HG02610 (cell line): Measurements from ENCODE around the gene FOXN4.

ENCODE experiments used
- ATAC-seq: cut with Tn5 transposase; IDR thresholded peaks from one replicate; pipeline ENCODE4 v1.9.1; 2021; ENCODE audit warnings: mild to moderate bottlenecking, moderate library complexity; ENCODE audit not compliant: unreplicated experiment

FOXN4 gene

DNA sequence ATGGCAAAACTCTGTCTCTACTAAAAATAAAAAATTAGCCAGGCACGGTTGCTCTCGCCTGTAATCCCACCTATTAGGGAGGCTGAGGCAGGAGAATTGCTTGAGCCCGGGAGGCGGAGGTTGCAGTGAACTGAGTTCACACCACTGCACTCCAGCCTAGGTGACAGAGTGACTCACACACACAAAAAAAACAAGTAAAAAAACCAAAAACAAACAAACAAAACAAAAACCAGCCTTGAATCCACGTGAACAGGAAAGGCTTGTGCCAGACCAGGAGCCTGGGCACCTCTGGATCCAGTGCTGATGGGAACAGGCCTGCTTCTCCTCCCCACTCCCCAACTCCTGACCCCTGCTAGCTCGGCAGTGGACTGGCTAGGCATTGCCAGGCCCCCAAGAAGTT is 3.5 kb downstream of the FOXN4 start:
- no peak for ATAC-seq

DNA sequence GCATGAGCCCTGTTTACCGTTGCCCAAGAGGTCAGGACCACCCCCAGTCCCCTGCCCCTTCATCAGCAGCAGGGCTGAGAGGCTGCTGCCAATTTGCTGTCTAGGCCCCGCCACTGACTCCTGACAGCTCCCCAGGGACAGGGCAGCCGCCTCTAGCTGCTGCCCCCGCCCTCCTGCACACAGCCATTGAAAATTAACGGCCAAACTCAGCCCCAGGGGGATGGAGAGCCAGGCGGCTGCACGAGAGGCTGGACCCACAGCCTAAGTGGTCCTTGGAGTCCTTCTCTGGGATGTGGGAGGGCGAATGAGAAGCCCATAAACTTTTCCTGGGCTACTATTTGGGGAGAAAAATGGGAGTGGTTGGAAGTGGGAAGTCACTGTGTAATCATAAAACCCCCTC is 4.6 kb downstream of the FOXN4 start:
- ATAC-seq, result no peak

DNA sequence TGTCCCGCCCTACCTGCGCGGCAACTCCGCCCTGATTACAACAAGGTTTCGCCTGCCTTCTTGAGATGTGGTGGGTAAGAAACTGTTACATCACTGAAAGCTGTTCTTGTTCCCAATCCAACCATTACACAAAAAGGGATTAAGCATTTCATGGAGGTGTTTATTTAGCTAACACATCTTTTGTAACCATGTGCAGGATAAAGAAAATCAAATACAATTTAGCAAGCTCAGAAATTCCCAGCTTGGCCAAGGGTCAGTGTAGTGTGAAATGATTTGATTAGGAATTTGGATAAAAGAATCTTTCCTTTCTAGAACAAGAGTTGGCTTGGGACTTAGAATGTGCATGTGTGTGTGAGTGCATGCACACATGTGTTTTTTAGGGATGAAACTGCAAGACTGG is 6.3 kb downstream of the FOXN4 start:
- ATAC-seq, result no peak

DNA sequence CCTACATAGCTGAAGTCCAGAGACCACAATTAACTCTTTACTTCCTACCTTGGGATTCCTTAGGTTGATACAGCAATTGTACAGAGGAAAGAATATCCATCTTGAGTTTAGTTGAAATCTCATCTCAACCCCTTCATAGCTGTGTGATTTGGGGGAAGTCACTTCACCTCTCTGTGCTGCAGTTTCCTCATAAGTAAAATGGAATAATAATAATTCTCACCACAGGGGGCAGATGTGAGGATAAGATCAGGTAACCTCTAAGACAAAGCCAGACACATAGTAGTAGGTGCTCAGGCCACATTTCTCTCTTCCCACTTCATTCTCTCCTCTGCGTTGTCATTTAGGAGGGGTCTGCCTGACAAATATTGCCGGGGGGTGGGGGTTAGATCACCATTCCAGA is 6.7 kb downstream of the FOXN4 start:
- ATAC-seq, result no peak

DNA sequence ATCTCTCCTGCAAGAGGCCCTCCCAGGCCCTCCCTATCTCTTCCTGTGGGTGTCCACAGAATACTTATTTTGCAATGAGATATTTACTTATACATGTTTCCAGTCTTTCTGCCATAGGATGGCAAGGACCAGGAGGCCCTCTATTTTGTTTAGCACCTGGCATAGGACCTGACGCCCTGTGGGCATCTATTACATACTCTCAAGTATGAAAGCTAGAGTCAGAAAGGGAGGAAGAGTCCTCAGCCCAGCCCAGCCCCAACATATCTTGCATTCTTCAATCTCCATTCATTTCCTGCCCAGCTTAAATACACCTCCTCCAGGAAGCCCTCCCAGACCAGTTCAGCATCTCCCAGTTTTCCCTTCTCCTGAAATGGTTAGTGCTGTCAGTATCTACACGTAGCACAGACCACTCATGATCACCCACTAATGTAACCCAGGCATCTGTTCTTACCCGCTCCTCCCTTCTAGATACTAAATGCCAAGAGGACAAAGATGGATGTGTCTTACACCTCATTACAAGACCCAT is 7.4 kb downstream of the FOXN4 start:
- ATAC-seq, result no peak

DNA sequence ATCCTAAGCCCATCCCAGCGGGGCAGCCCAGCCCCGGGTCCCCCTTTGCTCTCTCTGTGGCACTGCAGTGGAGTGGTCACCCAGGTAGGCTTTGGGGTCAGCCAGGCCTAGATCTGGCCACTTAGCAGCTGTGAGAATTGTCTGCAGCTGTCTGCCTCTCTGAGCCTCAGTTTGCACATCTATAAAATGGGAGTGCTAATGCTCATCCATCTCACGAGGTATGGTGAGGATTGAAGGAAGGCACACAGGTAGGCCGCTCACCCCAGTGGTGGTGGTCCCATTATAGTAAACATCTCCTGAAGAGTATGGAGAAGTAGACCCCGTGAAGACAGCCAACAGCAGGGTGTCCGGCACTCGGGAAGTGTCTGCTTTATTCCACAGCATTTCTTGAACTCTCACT is 9.2 kb downstream of the FOXN4 start:
- no peak for ATAC-seq

DNA sequence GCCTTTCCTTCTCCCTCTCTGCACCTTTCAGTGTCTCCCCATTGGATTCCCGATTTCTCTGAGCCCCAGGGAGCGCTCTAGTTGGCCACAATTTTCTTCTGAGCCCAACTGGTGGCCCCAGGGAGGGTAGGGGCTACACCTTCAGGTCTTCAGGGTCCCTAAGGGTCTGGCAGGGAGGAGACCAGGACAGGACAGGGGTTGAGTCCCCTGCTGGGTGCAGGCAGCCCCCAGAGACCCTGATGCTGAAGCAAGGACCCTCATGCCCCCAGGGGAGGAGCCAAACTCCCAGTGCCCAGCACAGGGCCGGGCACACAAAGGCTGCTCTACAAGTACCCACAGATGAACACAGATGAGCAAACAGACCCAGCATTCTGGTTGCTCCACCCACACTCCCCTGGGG is 12.7 kb downstream of the FOXN4 start:
- no peak for ATAC-seq

DNA sequence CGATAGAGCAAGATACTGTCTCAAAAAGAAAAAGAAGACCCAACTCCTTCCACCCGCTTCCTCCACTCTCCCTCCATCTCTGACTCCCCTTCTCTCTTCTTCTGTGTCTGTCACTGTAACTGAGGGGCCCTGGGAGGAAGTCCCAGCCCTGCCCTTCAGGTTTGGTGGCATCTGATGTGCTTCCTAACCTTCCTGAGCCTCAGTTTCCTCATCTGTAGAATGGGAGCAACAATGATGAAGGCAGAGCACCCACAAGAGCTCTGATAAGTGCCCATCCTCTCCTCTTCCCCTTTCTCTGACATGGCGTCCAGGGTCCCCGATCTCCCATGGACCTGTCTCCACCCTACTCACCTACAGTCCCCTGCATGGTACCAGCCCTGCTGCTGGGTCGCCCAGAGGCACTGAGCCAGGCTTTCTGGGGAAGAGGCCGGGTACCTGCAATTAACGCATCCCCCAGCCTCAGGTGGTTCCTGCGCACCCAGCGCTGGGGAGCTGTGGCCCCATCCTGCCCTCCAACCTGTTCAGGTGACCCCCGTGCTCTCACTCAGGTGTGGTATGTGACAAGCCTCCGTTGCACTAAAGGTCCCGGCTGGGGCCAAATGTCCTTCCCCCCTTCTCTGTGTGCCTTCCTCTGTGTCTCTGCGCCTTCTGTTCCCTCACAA is 13.2 kb downstream of the FOXN4 start:
- no peak for ATAC-seq

DNA sequence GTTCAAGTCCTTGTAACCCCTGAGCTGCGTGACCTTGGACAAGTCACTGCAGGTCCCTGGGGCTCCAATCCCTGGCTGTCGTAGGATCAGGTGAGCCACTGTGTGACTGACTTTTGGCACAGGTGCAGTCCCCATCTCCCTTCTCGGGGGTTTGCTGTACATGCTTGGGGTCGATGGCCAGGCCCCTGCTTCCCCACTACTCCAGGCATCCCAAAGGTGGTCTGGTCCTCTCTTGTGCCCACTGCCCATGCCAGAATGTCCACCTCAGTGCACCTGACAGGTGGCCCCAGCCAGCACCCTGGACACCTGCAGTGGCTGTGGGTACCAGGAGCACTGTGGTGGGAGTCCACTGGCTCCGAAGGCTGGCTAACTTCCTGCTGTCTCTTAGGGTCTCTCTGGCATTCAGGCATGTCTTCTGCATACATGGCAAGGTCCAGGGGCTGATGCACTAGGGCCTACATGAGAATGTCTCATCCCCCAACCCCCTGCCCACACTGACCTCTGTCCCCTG is 14.7 kb downstream of the FOXN4 start:
- ATAC-seq, result no peak

DNA sequence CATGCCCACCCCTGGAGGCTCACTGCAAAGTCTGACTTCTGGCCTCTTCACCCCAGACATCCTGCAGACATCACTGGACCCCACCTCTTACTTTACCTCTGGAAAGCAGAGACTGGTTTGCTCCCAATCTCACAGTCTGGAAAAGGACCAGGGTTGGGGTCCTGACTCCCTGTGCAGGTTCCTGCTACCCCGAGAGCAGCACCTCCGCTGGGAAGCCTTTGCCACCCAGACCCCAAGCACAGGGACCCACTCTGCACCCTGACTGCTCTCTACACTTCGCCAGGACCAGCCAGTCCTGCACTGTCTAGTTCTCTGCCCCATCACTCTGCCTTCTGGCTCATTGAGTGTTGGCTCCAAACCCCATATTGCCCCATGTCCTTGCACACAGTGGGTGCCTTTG is 16.0 kb downstream of the FOXN4 start:
- no peak for ATAC-seq

DNA sequence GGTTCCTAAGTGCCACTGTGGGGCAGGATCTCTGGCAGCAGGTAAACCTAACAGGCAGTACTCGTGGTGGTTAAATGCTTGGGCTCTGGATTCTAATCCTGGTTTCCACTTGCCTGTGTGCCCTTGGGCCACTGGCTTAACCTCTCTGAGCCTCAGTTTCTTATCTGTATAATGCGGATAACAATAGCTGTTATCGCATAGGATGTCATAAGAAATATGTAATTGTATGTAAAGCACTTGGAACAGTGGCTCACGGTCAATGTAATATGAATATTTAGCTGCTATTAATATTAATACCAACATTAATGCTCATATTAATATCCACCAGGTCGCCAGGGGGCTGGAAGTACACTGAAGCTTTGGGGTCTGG is 16.8 kb downstream of the FOXN4 start:
- no peak for ATAC-seq

DNA sequence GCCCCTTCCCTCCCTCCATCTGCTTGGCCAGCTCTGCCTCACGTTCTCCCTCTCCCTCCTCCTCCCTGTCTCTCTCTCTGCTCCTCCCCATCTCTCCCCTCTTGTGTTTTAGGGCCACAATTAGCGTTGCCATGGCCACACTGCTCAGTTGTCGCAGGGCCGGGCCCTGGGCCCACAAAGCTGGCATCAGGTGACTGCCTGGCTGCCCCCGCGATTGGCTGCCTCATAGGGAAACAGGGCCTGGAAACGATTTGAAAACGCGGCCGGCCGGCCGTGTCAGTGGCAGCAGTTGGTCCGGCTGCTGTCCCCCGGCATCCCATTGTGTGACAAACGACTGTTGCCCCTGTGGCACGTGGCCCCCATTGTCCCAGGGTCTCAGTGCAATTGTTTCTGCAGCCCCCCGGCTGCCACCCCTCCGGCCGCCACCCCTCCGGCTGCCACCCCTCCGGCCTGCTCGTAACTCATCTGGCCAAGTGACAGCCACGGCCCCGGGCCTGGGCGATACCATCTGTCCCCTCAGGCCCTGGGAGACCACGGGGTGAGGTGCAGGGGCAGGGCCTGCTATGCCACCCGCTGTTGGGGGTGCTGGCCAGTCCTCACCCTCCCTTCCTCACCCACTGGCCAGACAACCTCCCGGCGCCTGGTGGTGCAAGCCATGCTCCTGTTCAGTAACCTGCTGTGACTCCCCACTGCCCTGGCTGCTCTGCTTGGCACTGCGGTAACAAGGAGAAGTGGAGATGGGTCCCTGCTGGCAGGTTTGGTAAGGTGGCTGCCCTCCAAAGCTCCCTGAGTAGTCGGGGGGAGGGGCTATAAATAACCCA is 17.4 kb downstream of the FOXN4 start:
- no peak for ATAC-seq

DNA sequence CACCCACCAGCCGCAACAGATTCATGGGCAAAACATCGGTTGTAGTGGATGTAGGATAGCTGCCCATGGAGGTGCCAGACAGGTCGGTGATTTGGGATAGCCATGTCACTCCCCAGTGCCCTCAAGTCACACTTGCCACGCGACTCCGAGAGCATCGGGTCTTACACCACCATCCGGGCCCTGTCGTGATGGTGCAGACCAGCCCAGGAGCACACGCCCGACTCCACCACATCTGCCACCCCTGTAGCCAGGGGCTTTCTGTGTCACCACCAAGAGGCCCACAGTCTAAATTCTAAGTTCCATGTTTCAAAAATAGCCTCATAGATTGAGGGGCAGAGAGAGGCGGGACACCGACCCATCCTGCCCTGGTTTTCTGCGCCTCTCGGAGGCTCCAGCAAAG is 18.0 kb downstream of the FOXN4 start:
- no peak for ATAC-seq

DNA sequence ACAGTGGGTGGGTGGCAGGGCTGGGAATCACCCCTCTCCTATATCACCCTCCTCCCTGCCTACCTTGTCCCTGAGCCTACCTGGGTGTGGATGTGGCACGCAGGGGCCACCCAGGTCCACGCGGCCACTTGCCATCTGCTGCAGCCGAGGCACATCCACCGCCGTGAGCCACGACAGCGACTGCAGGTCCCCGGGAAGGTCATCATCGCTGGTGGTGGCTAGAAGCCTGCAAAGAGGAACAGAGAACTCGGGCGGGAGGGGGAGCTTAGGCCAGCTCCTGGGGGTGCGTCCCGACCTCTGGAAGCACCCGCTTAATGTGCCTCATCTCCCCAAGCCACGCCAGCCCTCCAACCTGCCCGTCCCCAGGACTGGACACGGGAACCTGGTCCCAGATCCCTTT is 19.0 kb downstream of the FOXN4 start:
- ATAC-seq, result no peak

DNA sequence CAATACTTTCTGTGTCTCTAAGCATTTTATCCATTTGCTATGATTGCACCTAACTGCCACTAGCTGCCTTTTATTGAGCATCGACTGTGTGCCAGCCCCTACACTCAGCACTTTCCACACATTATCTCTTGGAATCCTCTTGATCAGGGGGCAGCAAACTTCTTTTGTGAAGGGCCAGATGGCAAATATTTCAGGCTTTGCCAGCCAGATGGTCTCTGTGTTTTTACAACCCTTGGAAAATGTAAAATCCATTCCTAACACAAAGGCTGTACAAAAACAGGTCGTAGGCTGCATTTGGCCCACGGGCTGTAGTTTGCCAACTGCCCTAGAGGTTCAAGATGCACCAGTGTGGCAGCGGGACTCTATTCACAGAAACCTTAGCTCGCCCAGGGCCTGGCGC is 19.5 kb downstream of the FOXN4 start:
- no peak for ATAC-seq

DNA sequence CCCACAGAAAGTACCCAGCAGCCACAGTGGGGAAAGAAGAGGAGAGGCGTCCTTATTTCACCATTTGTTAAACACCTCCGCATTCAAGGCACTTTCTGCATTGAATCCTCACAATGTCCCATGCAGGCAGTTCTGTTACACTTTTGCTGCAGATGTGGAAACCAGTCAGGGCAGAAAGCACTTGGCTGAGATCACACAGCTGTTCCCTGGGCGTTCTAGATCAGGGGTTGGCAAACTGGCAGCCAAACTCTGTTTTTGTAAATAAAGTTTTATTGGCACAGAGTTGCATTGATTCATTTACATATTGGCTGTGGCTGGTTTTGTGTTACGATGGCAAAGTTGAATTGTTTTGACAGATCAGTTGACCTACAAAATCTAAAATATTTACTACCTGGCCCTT is 20.1 kb downstream of the FOXN4 start:
- ATAC-seq, result no peak

DNA sequence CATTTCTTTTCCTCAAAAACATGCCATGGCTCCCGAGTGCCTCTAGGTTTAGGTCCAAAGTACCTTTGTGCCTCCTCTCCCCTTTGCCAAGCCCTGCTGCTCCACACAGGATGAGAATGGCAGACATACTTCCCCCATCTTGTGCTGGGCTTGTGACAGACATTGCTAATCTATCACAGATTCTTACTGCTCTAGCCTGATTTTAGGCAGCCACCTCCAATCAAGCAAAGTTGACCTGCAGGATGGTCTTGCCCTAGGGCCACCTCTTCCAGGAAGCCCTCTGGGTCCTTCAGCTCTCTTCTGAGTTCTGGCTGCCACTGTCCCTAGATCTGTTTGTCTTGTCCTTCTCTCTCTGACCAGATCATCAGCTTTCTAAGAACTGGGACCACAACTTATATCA is 20.5 kb downstream of the FOXN4 start:
- no peak for ATAC-seq

DNA sequence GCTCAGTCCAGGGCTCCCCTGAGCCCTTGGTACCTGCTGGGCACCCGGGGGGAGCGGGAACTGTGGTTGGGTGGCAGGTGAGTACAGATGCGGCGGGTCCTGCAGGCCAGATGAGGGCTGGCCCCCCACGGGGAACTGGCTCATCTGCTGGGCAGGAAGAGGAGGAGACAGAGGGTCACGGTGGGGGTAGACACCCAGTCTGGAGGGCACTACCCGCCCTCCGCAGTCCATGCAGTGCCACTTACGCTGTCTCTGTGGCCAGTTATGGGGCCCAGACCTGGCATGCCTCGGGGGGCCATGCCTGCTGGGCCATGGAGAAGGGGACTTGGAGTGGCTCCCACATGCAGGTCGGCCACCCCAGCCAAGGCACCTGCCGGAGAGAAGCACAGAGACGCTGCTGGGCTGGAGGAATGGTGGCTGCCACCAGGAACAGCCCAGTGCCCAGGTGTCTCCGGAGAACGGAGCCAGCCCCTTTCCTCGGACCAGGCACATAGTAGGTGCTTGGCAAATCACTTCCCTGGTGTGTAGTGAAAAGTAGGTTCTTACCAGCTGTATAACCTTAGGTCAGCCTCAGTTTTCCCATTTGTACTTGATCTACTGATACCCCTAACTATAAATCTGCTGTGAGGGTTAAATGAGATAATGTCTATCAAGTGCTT is 21.1 kb downstream of the FOXN4 start:
- no peak for ATAC-seq

DNA sequence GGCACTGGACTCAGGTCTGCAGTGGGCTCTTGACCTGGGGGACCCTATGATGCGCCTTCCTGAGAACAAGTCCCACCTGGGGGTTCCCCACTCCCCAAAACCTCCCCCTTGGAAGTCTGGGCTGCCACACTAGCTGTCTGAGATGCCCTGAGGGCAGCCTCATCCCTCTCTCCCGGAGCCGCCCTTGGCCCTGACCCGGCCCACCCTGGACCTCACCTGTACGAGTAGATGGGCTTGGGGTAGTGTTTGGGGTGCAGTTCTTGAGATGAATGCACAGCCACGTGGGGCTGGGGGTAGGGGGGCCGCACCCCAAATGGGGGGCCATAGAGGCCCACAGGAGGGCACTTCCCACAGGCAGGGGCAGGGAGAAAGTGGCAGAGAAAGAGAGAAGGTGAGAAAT is 21.9 kb downstream of the FOXN4 start:
- no peak for ATAC-seq

DNA sequence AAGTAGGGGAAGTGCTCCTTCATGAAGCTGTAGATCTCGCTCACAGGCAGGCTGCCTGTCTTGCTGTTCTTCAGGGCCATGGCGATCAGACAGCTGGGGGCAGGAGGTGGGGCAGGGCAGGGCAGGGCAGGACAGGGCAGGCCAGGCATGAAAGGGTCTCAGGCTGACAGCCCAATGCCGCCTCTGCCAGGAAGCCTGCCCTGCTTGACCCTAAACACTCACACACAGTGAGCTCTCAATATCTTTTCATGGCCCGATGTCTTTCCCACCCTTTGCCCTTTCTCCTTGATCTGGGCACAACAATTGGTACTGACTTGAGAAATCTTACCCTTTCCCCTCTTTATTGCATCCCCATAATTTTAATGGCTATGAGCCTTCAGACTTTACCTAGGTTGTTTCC is 22.4 kb downstream of the FOXN4 start:
- ATAC-seq, result no peak

DNA sequence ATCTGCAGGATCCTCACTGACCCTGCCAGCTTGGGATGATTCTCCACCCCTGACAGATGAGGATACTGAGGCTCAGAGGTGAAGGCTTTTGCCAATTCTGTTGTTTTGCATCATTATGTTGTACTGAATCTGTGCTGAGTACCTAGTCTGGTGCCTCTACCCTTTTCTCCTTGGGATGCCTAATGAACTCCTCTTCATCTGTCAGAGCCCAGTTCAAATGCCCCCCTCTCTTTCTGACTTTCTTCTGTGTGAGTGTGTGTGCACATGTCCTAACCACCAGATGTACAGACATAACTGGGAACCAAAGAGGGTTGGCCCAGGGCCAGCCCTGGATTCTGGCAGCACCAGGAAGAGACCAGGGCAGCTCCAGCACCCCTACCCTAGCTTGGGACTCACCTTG is 22.8 kb downstream of the FOXN4 start:
- no peak for ATAC-seq

DNA sequence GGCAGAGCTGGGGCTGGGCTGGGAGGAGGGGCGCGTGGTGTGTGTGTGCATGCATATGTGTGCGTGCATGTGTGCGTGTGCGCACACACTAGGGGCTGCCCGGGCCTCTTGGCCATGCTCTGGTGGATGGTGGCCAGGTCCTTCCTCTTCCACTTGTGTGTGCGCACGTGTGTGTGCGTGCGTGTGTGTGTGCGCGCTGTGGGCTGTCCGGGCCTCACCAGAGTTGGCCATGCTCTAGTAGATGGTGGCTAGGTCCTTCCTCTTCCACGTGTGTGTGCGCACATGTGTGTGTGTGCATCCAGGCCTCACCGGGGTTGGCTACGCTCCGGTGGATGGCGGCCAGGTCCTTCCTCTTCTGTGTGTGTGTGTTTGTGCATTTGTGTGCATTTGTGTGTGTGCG is 24.7 kb downstream of the FOXN4 start:
- no peak for ATAC-seq
